ENCODE data around the gene MTRF1L. TPM values are rescaled to one million over a fixed set of nuclear protein-coding genes. Genes with fewer than 3 reads are reported as not detected.

Gene MTRF1L
- total RNA-seq, 1 experiment from 2014 or later: 15.9 TPM

DNA sequence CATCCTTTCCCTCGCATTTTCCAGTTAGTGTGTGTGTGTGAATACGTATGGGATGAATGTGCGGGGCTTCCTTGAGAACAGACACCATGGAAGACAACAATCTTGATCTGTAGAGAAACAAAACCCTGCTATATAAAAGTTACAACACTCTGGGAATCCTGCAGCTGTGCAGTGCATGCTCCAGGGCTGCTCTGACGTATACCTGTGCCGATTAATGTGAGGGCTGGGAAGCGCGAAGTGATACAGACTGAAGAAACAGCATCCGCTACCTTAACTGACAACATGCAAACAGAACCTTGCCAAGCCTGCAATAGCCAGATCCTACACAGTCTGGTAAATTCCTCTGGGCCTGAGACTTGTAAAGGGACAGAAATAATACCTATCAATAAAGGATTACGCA, 31.6 kb upstream of the MTRF1L start:
- Mint-ChIP-seq H3K9me3 (ENCODE audit: low read depth, unreplicated experiment) (no peaks in the 10 kb centered on the region), H3K4me3 (ENCODE audit: low read depth, unreplicated experiment) (no peak overlapping the region), H3K36me3 (ENCODE audit: insufficient read depth, unreplicated experiment) (no peaks in the 10 kb centered on the region), H3K4me1 (ENCODE audit: low read depth, unreplicated experiment) (peaks cover 20% of the 10 kb centered on the region), H3K27ac (ENCODE audit: unreplicated experiment) (no peak overlapping the region), H3K27me3 (ENCODE audit: unreplicated experiment) (no peaks in the 10 kb centered on the region)
- TF ChIP-seq, protein P1, sequence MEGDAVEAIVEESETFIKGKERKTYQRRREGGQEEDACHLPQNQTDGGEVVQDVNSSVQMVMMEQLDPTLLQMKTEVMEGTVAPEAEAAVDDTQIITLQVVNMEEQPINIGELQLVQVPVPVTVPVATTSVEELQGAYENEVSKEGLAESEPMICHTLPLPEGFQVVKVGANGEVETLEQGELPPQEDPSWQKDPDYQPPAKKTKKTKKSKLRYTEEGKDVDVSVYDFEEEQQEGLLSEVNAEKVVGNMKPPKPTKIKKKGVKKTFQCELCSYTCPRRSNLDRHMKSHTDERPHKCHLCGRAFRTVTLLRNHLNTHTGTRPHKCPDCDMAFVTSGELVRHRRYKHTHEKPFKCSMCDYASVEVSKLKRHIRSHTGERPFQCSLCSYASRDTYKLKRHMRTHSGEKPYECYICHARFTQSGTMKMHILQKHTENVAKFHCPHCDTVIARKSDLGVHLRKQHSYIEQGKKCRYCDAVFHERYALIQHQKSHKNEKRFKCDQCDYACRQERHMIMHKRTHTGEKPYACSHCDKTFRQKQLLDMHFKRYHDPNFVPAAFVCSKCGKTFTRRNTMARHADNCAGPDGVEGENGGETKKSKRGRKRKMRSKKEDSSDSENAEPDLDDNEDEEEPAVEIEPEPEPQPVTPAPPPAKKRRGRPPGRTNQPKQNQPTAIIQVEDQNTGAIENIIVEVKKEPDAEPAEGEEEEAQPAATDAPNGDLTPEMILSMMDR (IDR thresholded peaks at IDR 0.05; ENCODE audit: unreplicated experiment): no peak
- CTCF ChIA-PET: no interaction called here
- no peak for DNase-seq
- BruUV-seq (replicated peaks): no TSS peak
- intact Hi-C loops (cut with micrococcal nuclease; ENCODE audit: unreplicated experiment): loop anchor here (5.0 to 10.0 kb wide), 3 partner anchors 73 to 481 kb away; no protein-coding TSS in a partner anchor

DNA sequence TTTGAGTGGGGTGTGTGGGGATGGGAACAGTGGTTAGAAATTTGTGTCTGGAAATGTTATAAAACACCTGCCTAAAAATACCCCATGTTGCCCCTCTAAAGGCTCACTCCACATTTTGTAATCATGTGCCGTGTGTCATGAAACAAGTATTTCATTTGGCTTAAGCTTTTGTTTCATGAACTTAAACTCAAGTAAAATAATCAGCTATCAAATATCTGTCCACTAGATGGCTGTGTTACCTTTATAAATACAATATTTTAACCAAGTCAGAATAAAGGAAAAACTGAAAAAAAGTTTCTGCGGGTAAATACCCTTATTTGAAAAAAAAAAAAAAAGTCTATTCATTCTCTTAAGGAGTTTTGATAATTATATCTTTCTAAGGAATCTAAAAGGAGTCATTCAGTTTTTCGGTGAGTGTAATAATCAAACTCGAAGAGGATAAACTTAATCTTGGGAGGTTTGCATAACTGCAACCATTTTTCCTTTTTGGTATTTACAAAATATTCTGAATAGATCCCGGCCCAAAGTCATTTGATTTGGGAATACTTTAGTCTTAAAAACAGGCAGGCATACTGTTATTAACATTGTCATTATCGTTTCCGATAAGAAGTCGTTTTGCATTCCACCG, 29.9 kb upstream of the MTRF1L start:
- Mint-ChIP-seq H3K9me3 (ENCODE audit: low read depth, unreplicated experiment) (no peaks in the 10 kb centered on the region), H3K27ac (ENCODE audit: unreplicated experiment) (peak overlapping the region; percentile 4), H3K4me1 (ENCODE audit: low read depth, unreplicated experiment) (peaks cover 20% of the 10 kb centered on the region), H3K27me3 (ENCODE audit: unreplicated experiment) (no peaks in the 10 kb centered on the region), H3K4me3 (ENCODE audit: low read depth, unreplicated experiment) (no peak overlapping the region), H3K36me3 (ENCODE audit: insufficient read depth, unreplicated experiment) (no peaks in the 10 kb centered on the region)
- intact Hi-C loops (cut with micrococcal nuclease; ENCODE audit: unreplicated experiment): loop anchor here (1.0 to 10.0 kb wide), 4 partner anchors 75 to 482 kb away; no protein-coding TSS in a partner anchor
- no peak for DNase-seq
- BruUV-seq (replicated peaks): no TSS peak
- CTCF ChIA-PET: interaction anchor here (0.6 to 1.9 kb wide), 7 partner anchors 10 to 945 kb away, joined by 3 to 10 read pairs (median 4); no protein-coding TSS in a partner anchor
- TF ChIP-seq, protein P1 (IDR thresholded peaks at IDR 0.05; ENCODE audit: unreplicated experiment): no peak

DNA sequence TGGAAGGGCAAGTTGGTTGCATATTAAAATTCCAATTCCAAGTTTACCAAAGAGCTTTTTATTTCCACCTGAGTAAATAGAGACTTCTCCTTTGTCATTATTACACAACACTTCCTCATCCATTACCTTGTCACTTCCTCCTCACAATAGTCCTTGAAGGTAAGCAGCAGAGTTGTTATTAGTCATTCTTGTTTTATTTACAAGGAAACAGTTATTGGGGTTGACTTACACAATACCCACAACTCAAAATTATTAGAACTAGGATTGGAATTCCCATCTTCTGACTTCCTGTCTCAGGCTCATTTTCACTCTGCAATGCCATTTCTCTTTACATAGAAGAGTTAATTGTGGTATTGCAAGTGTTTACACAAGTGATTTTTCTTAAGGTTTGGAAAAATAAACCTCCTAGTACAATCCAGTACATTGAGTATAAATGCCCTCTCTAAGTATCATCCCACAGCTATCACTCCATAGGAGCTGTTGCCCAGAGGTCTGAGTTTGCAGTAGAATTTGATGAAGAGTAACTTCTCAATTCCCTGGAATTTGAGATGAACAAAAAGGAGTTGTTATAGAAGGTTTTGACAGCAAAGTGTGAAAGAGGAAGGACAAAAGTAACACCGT, 28.9 kb upstream of the MTRF1L start:
- DNase-seq: no peak
- peaks cover 20% of the 10 kb centered on the region for H3K4me1 Mint-ChIP-seq (ENCODE audit: low read depth, unreplicated experiment)
- no peaks in the 10 kb centered on the region for H3K9me3 Mint-ChIP-seq (ENCODE audit: low read depth, unreplicated experiment)
- no peak overlapping the region for H3K4me3 Mint-ChIP-seq (ENCODE audit: low read depth, unreplicated experiment)
- no peaks in the 10 kb centered on the region for H3K27me3 Mint-ChIP-seq (ENCODE audit: unreplicated experiment)
- H3K27ac Mint-ChIP-seq (ENCODE audit: unreplicated experiment): peak overlapping the region; percentile 4
- no TSS peak for BruUV-seq (replicated peaks)
- no peaks in the 10 kb centered on the region for H3K36me3 Mint-ChIP-seq (ENCODE audit: insufficient read depth, unreplicated experiment)
- CTCF ChIA-PET: interaction anchor here (1.8 to 1.9 kb wide), 2 partner anchors 13 to 281 kb away, joined by 4 to 10 read pairs; no protein-coding TSS in a partner anchor
- TF ChIP-seq, protein P1 (IDR thresholded peaks at IDR 0.05; ENCODE audit: unreplicated experiment): no peak
- intact Hi-C loops (cut with micrococcal nuclease; ENCODE audit: unreplicated experiment): loop anchor here (5.0 to 10.0 kb wide), 3 partner anchors 76 to 483 kb away; no protein-coding TSS in a partner anchor

DNA sequence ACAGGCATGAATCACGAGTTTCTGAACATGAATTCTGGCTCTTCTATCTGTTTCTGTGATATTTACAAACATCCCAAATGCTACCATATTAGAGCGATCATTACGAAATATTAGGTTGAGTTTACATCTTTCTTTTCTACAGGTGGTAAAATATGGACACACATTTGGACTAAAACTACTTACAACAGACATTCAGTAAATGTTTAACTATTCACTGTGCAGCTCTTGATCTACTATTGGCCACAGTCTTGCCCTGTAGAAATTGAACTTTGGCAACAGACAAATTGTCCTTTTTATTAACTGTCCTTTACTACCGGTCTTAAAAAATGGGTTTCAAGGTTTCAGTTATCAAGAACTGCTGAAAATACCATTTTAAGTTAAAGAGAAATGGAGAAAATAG, 26.5 kb upstream of the MTRF1L start:
- TF ChIP-seq, protein P1 (IDR thresholded peaks at IDR 0.05; ENCODE audit: unreplicated experiment): no peak
- no peaks in the 10 kb centered on the region for H3K9me3 Mint-ChIP-seq (ENCODE audit: low read depth, unreplicated experiment)
- peaks cover 20% of the 10 kb centered on the region for H3K4me1 Mint-ChIP-seq (ENCODE audit: low read depth, unreplicated experiment)
- no peak for DNase-seq
- intact Hi-C loops (cut with micrococcal nuclease; ENCODE audit: unreplicated experiment): no loop called here
- BruUV-seq (replicated peaks): no TSS peak
- no peak overlapping the region for H3K27ac Mint-ChIP-seq (ENCODE audit: unreplicated experiment)
- no peaks in the 10 kb centered on the region for H3K36me3 Mint-ChIP-seq (ENCODE audit: insufficient read depth, unreplicated experiment)
- H3K27me3 Mint-ChIP-seq (ENCODE audit: unreplicated experiment): no peaks in the 10 kb centered on the region
- CTCF ChIA-PET: no interaction called here
- no peak overlapping the region for H3K4me3 Mint-ChIP-seq (ENCODE audit: low read depth, unreplicated experiment)

All from Calu3 (cell line).